ENCODE data around the gene ZNF682. TPM values are rescaled to one million over a fixed set of nuclear protein-coding genes. Genes with fewer than 3 reads are reported as not detected.
A peak's percentile ranks its signal among the peaks of the same experiment; 100 is the strongest.
"Not testable (repeated sequence)": the region's sequence is repeated elsewhere in the genome, so short reads cannot be mapped to it uniquely, and the experiment has no call there.

The ZNF682 gene
- total and polyA plus RNA-seq, 4 experiments from 2014 or later, result 3.7 to 7.3 (median 6.3) TPM

DNA sequence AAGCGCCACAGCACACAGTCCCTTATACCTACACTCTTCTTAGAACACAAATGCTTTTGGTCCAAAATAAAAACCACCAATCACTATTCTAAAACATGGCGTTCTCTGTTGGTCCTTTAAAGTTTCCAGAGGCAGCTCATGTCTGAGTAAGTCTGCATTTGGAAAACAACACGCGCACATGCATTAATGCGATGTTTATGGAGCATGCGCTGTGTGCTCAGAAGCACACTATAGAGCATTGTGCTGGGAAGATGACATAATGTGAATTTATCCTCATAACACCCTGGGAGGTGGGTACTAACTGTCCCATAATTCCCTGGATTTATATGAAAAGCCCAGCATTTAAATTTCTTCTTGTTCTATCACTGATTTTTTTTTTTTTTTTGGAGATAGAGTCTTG lies 10.7 kb downstream of the ZNF682 start:
- Mint-ChIP-seq H3K4me3 (no peak overlapping the region), H3K36me3 (peaks cover 17 to 33% of the 10 kb centered on the region in 2 donors), H3K4me1 (peaks cover 0 to 6% (median 5%) of the 10 kb centered on the region in 4 donors), H3K9me3 (peaks cover 0 to 2% (median 0%) of the 10 kb centered on the region in 8 donors), H3K27ac (no peak overlapping the region), H3K27me3 (no peaks in the 10 kb centered on the region)
- H3K4me1 ChIP-seq (ENCODE audit: insufficient read depth, low read length), result no peaks in the 10 kb centered on the region
- DNase-seq, result no peak
- ChIA-PET POLR2A (ENCODE audit: partially characterized antibody) (no interaction called here), CTCF (ENCODE audit: partially characterized antibody) (no interaction called here)
- H3K36me3 ChIP-seq (ENCODE audit: insufficient read depth, low read length), result no peaks in the 10 kb centered on the region
- H3K27me3 ChIP-seq (ENCODE audit: insufficient read depth, low read length), result no peaks in the 10 kb centered on the region
- intact Hi-C loops (cut with micrococcal nuclease), result no loop called here
- H3K27ac ChIP-seq (ENCODE audit: low read depth, low read length), result no peak overlapping the region
- H3K4me3 ChIP-seq (ENCODE audit: low read length in 2 of 2), result no peak overlapping the region
- H3K9me3 ChIP-seq (ENCODE audit: control insufficient read depth in 1 of 2, low read length in 2 of 2), result no peaks in the 10 kb centered on the region

DNA sequence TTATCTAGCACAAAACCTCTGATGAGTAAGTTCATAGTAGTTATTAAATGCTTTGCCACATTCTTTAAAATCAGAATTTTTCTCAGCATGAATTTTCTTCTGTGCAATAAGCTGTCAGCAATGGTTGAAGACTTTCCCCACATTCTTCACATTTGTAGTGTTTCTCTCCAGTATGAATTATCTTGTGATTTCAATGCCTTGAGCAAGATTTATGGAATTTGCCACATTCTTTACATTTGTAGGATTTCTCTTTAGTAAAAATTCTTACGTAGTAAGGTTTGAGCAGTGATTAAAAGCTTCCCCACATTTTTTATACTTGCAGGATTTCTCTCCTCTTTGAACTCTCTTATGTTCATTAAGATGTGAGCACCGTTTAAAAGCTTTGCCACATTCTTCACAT lies 33.6 kb downstream of the ZNF682 start:
- H3K9me3 Mint-ChIP-seq, result peaks cover 6 to 84% (median 59%) of the 10 kb centered on the region in 8 donors
- ChIA-PET POLR2A (ENCODE audit: partially characterized antibody) (interaction anchor here (0.6 kb wide), 1 partner anchor 662 kb away, joined by 3 read pairs; no protein-coding TSS in a partner anchor), CTCF (ENCODE audit: partially characterized antibody) (interaction anchor here (1.3 to 2.0 kb wide), 2 partner anchors 8 to 11 kb away, joined by 3 to 11 read pairs; no protein-coding TSS in a partner anchor)

DNA sequence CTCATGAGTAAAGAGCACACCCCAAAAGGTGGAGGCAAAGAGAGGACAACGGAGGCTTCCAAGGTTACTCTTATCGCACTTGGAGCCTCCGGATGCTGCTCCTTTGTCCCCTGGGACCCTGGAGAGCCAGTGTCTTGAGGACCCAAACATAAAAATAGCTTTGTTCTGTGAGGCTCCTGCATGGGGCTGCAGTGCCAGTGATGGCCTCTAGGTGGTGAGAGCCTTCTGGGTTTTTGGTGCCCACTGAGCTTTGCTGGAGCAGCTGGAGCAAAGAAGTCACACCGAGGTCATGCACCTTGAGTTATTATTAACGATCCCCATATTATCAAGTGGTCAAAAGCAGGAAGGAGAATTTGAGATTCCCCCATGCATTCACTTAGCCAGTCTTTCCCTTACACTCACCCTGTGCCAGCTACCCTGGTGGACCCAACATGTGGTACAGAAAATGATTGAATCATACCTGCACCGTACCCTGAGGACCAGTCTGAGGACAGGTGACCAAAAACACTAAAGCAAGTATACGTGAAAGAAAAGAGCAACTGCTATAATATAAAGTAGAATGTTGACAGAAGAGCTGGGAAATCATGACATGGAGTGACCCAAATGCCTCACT lies 41.5 kb downstream of the ZNF682 start:
- DNase-seq, result peak; percentile 18 to 43 (median 38)
- CTCF ChIA-PET (ENCODE audit: partially characterized antibody), result interaction anchor here (0.7 to 3.0 kb wide), 20 partner anchors 9 to 1485 kb away, joined by 3 to 23 read pairs (median 4); partner anchors contain the start of genes ZNF486, ZNF737 and ZNF85
- Histone ChIP-seq H3K27me3 (ENCODE audit: insufficient read depth, low read length) (no peaks in the 10 kb centered on the region), H3K9me3 (ENCODE audit: control insufficient read depth in 1 of 2, low read length in 2 of 2) (no peaks in the 10 kb centered on the region), H3K36me3 (ENCODE audit: insufficient read depth, low read length) (no peaks in the 10 kb centered on the region), H3K4me3 (ENCODE audit: low read length in 2 of 2) (no peak overlapping the region), H3K4me1 (ENCODE audit: insufficient read depth, low read length) (no peaks in the 10 kb centered on the region), H3K27ac (ENCODE audit: low read depth, low read length) (no peak overlapping the region)
- Mint-ChIP-seq H3K4me1 (no peaks in the 10 kb centered on the region), H3K27me3 (peaks cover 0 to 1% of the 10 kb centered on the region in 2 donors), H3K27ac (no peak overlapping the region), H3K9me3 (peaks cover 0 to 28% (median 10%) of the 10 kb centered on the region in 8 donors), H3K36me3 (peaks cover 3% of the 10 kb centered on the region in 2 donors), H3K4me3 (no peak overlapping the region)
- intact Hi-C loops (cut with micrococcal nuclease), result no loop called here
- POLR2A ChIA-PET (ENCODE audit: partially characterized antibody), result interaction anchor here (0.6 to 1.1 kb wide), 2 partner anchors 169 to 240 kb away, joined by 3 read pairs; partner anchors contain the start of gene ZNF486

More for the DNA sequence above, 33.6 kb downstream of the ZNF682 start:
- Histone ChIP-seq H3K4me3 (ENCODE audit: low read length in 2 of 2) (no peak overlapping the region), H3K4me1 (ENCODE audit: insufficient read depth, low read length) (no peaks in the 10 kb centered on the region), H3K27ac (ENCODE audit: low read depth, low read length) (no peak overlapping the region), H3K9me3 (ENCODE audit: control insufficient read depth in 1 of 2, low read length in 2 of 2) (peaks cover 22 to 23% of the 10 kb centered on the region in 2 donors), H3K27me3 (ENCODE audit: insufficient read depth, low read length) (no peaks in the 10 kb centered on the region), H3K36me3 (ENCODE audit: insufficient read depth, low read length) (peaks cover 18% of the 10 kb centered on the region)
- Mint-ChIP-seq H3K4me3 (no peak overlapping the region), H3K27me3 (no peaks in the 10 kb centered on the region), H3K4me1 (peaks cover 0 to 1% (median 0%) of the 10 kb centered on the region in 4 donors), H3K27ac (no peak overlapping the region), H3K36me3 (peaks cover 52 to 54% of the 10 kb centered on the region in 2 donors)
- intact Hi-C loops (cut with micrococcal nuclease), result no loop called here
- DNase-seq, result no peak

DNA sequence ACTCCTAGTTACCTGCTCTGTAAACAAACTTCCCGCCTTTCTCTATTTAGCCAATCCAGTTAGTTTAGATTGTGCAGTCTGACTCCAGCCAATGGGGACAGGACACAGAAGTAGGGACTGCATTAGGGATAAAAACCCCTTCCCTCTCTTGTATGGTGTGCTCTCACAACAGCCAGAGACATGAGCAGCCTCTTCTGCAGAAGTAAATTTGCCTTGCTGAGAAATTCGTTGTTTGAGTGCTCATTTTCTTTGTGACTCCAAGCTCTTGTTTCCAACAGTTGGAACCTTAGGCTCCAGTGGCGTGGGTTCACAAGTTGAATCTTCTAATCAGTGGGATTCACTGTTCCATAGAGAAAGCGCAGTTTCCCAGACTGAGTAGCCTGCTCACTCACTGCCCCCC lies 72.4 kb downstream of the ZNF682 start:
- no peaks in the 10 kb centered on the region for H3K36me3 ChIP-seq (ENCODE audit: insufficient read depth, low read length)
- H3K9me3 ChIP-seq (ENCODE audit: control insufficient read depth in 1 of 2, low read length in 2 of 2), result peaks cover 0 to 17% of the 10 kb centered on the region in 2 donors
- H3K4me1 ChIP-seq (ENCODE audit: insufficient read depth, low read length), result no peaks in the 10 kb centered on the region
- ChIA-PET POLR2A (ENCODE audit: partially characterized antibody) (no interaction called here), CTCF (ENCODE audit: partially characterized antibody) (no interaction called here)
- no peak for DNase-seq
- no peak overlapping the region for H3K27ac Mint-ChIP-seq
- peaks cover 0 to 4% of the 10 kb centered on the region in 2 donors for H3K36me3 Mint-ChIP-seq
- H3K27ac ChIP-seq (ENCODE audit: low read depth, low read length), result no peak overlapping the region
- no peak overlapping the region for H3K4me3 ChIP-seq (ENCODE audit: low read length in 2 of 2)
- peaks cover 0 to 3% of the 10 kb centered on the region in 2 donors for H3K27me3 Mint-ChIP-seq
- no peaks in the 10 kb centered on the region for H3K4me1 Mint-ChIP-seq
- H3K9me3 Mint-ChIP-seq, result peaks cover 3 to 55% (median 39%) of the 10 kb centered on the region in 8 donors
- no peak overlapping the region for H3K4me3 Mint-ChIP-seq
- no peaks in the 10 kb centered on the region for H3K27me3 ChIP-seq (ENCODE audit: insufficient read depth, low read length)
- intact Hi-C loops (cut with micrococcal nuclease), result no loop called here

DNA sequence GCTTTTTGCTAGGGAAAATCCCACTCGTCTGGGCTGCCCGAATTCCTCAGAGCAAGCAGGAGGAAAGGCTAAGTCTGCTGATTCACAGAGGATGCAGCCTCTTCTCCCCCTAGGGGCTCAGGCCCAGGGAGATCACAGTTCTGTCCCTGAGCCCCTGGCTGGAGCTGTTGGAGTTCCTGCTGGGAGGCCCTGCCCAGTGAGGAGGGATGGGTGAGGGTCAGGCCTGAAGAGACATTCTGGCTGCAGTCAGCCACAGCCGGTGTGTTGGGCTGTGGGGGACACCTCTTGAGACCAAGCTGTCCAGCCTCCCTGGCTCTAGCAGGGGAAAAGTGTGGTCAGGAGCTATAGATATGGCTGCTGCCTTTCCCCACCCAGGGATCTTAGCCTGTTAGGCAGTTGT lies 73.2 kb downstream of the ZNF682 start:
- H3K4me1 Mint-ChIP-seq; H3K27ac Mint-ChIP-seq; CTCF ChIA-PET (ENCODE audit: partially characterized antibody); H3K27ac ChIP-seq (ENCODE audit: low read depth, low read length); H3K4me3 ChIP-seq (ENCODE audit: low read length in 2 of 2); H3K4me3 Mint-ChIP-seq; H3K4me1 ChIP-seq (ENCODE audit: insufficient read depth, low read length); H3K27me3 ChIP-seq (ENCODE audit: insufficient read depth, low read length); H3K27me3 Mint-ChIP-seq; intact Hi-C loops (cut with micrococcal nuclease); H3K36me3 ChIP-seq (ENCODE audit: insufficient read depth, low read length); DNase-seq; POLR2A ChIA-PET (ENCODE audit: partially characterized antibody); H3K36me3 Mint-ChIP-seq: not testable (repeated sequence)
- peaks cover 3 to 54% (median 38%) of the 10 kb centered on the region in 8 donors for H3K9me3 Mint-ChIP-seq
- peaks cover 0 to 17% of the 10 kb centered on the region in 2 donors for H3K9me3 ChIP-seq (ENCODE audit: control insufficient read depth in 1 of 2, low read length in 2 of 2)

DNA sequence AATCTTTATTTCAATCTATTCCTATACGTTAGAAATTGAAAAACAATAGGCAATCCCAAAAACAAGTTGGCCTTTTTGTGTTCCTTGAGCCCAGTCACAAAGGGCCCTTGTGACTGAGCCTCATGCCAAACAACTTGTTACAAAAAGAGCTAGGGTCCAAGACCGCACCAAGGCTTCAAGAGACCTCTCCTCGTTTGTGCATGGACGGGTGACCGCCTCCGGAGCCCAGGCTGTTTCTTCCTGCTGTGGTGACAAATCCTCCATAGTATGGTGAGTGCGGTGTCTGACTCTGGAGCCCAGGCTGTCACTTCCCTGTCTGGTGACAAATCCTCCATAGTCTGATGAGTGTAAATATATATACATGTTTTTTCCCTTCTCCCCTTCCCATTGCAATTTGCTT lies 74.9 kb downstream of the ZNF682 start:
- Histone ChIP-seq H3K27me3 (ENCODE audit: insufficient read depth, low read length) (no peaks in the 10 kb centered on the region), H3K27ac (ENCODE audit: low read depth, low read length) (no peak overlapping the region), H3K36me3 (ENCODE audit: insufficient read depth, low read length) (no peaks in the 10 kb centered on the region), H3K4me1 (ENCODE audit: insufficient read depth, low read length) (no peaks in the 10 kb centered on the region), H3K9me3 (ENCODE audit: control insufficient read depth in 1 of 2, low read length in 2 of 2) (peaks cover 0 to 17% of the 10 kb centered on the region in 2 donors), H3K4me3 (ENCODE audit: low read length in 2 of 2) (no peak overlapping the region)
- no peak for DNase-seq
- CTCF ChIA-PET (ENCODE audit: partially characterized antibody), result no interaction called here
- intact Hi-C loops (cut with micrococcal nuclease), result no loop called here
- POLR2A ChIA-PET (ENCODE audit: partially characterized antibody), result no interaction called here
- peaks cover 3 to 45% (median 31%) of the 10 kb centered on the region in 8 donors for H3K9me3 Mint-ChIP-seq
- peaks cover 0 to 4% of the 10 kb centered on the region in 2 donors for H3K36me3 Mint-ChIP-seq
- H3K4me1 Mint-ChIP-seq, result no peaks in the 10 kb centered on the region
- H3K27me3 Mint-ChIP-seq, result peaks cover 0 to 1% of the 10 kb centered on the region in 2 donors
- no peak overlapping the region for H3K27ac Mint-ChIP-seq
- H3K4me3 Mint-ChIP-seq, result no peak overlapping the region

DNA sequence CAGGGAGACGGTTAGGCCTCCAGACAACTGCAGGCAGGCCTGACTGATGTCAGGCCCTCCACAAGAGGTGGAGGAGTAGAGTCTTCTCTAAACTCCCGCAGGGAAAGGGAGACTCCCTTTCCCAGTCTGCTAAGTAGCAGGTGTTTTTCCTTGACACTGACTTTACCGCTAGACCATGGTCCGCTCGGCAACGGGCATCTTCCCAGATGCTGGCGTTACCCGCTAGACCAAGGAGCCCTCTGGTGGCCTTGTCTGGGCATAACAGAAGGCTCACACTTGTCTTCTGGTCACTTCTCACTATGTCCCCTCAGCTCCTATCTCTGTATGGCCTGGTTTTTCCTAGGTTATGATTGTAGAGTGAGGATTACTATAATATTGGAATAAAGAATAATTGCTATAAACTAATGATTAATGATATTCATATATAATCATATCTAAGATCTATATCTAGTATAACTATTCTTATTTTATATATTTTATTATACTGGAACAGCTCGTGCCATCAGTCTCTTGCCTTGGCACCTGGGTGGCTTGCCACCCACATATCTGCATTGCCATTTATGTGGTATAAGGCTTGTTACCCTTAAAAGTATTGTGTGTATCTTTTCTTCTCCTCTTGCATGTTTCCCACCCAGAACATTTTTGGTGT lies 80.0 kb downstream of the ZNF682 start:
- not testable (repeated sequence) for H3K27ac ChIP-seq (ENCODE audit: low read depth, low read length); H3K9me3 ChIP-seq (ENCODE audit: control insufficient read depth in 1 of 2, low read length in 2 of 2); H3K36me3 Mint-ChIP-seq; H3K27me3 Mint-ChIP-seq; H3K27ac Mint-ChIP-seq; H3K27me3 ChIP-seq (ENCODE audit: insufficient read depth, low read length); H3K36me3 ChIP-seq (ENCODE audit: insufficient read depth, low read length); H3K4me3 ChIP-seq (ENCODE audit: low read length in 2 of 2); H3K9me3 Mint-ChIP-seq; H3K4me1 Mint-ChIP-seq; H3K4me1 ChIP-seq (ENCODE audit: insufficient read depth, low read length)
- ChIA-PET POLR2A (ENCODE audit: partially characterized antibody) (interaction anchor here (0.7 kb wide), 1 partner anchor 87 kb away, joined by 3 read pairs; no protein-coding TSS in a partner anchor), CTCF (ENCODE audit: partially characterized antibody) (interaction anchor here (0.9 to 5.5 kb wide), 5 partner anchors 9 to 428 kb away, joined by 3 to 50 read pairs (median 5); partner anchors contain the start of gene YJEFN3)
- H3K4me3 Mint-ChIP-seq, result peak overlapping the region in 4 of 8 donors; percentile 25 to 67 (median 48)
- intact Hi-C loops (cut with micrococcal nuclease), result loop anchor here (1.0 to 5.0 kb wide), 3 partner anchors 93 to 427 kb away; no protein-coding TSS in a partner anchor
- DNase-seq, result peak; percentile 46 to 50 (median 47)

Data from CD4-positive, alpha-beta memory T cell (primary cell).